ENCODE data around the gene ZNF587B. TPM values are rescaled to one million over a fixed set of nuclear protein-coding genes. Genes with fewer than 3 reads are reported as not detected.
"Not testable (repeated sequence)": the region's sequence is repeated elsewhere in the genome, so short reads cannot be mapped to it uniquely, and the experiment has no call there.

The ZNF587B gene
- total RNA-seq, 2 donors from 2014 or later, result 3.2 to 5.7 TPM

GRCh38 chr19:57825511-57825910 is 4.6 kb upstream of the ZNF587B start:
- DNase-seq (ENCODE audit: low spot score), result no peak
- Histone ChIP-seq H3K36me3 (no peaks in the 10 kb centered on the region), H3K9me3 (no peaks in the 10 kb centered on the region), H3K4me1 (peaks cover 0 to 42% of the 10 kb centered on the region in 2 donors), H3K4me3 (no peak overlapping the region), H3K27me3 (no peaks in the 10 kb centered on the region), H3K27ac (no peak overlapping the region)
- TF ChIP-seq CTCF (IDR thresholded peaks at IDR 0.05), result no peak

- Histone ChIP-seq H3K36me3 (no peaks in the 10 kb centered on the region), H3K27ac (peak overlapping the region; percentile 81), H3K4me3 (peak overlapping the region in 1 of 2 donors; percentile 59), H3K27me3 (no peaks in the 10 kb centered on the region), H3K4me1 (peaks cover 0 to 35% of the 10 kb centered on the region in 2 donors), H3K9me3 (no peaks in the 10 kb centered on the region)
- TF ChIP-seq CTCF (IDR thresholded peaks at IDR 0.05), result no peak
- DNase-seq (ENCODE audit: low spot score), result no peak
Observed at GRCh38 chr19:57829316-57829715, 783 bp upstream of the ZNF587B start.

- not testable (repeated sequence) for DNase-seq (ENCODE audit: low spot score); H3K27ac ChIP-seq; H3K9me3 ChIP-seq; H3K27me3 ChIP-seq; H3K4me3 ChIP-seq; H3K4me1 ChIP-seq
- peaks cover 15% of the 10 kb centered on the region for H3K36me3 ChIP-seq
Observed at GRCh38 chr19:57836991-57837390, 6.9 kb downstream of the ZNF587B start.

- not testable (repeated sequence) for H3K9me3 ChIP-seq; DNase-seq (ENCODE audit: low spot score); H3K4me1 ChIP-seq; H3K27ac ChIP-seq; H3K4me3 ChIP-seq; H3K27me3 ChIP-seq
- peaks cover 22% of the 10 kb centered on the region for H3K36me3 ChIP-seq
Observed at GRCh38 chr19:57838622-57839191, 8.6 kb downstream of the ZNF587B start.

GRCh38 chr19:57841122-57841763 is 11.1 kb downstream of the ZNF587B start:
- DNase-seq (ENCODE audit: low spot score), result no peak
- Histone ChIP-seq H3K36me3 (peaks cover 26% of the 10 kb centered on the region), H3K9me3 (no peaks in the 10 kb centered on the region), H3K27me3 (no peaks in the 10 kb centered on the region), H3K4me3 (no peak overlapping the region), H3K4me1 (no peaks in the 10 kb centered on the region), H3K27ac (no peak overlapping the region)
- TF ChIP-seq CTCF (IDR thresholded peaks at IDR 0.05), result no peak

GRCh38 chr19:57847164-57847563 is 17.1 kb downstream of the ZNF587B start:
- DNase-seq (ENCODE audit: low spot score); H3K27me3 ChIP-seq; H3K4me3 ChIP-seq; H3K27ac ChIP-seq; H3K9me3 ChIP-seq; H3K36me3 ChIP-seq: not testable (repeated sequence)
- peaks cover 0 to 12% of the 10 kb centered on the region in 2 donors for H3K4me1 ChIP-seq

GRCh38 chr19:57849162-57849665 is 19.1 kb downstream of the ZNF587B start:
- H3K36me3 ChIP-seq; H3K27ac ChIP-seq; DNase-seq (ENCODE audit: low spot score); H3K27me3 ChIP-seq; H3K9me3 ChIP-seq: not testable (repeated sequence)
- peaks cover 0 to 12% of the 10 kb centered on the region in 2 donors for H3K4me1 ChIP-seq
- peak overlapping the region; percentile 62 to 74 for H3K4me3 ChIP-seq

GRCh38 chr19:57849666-57850473 is 19.8 kb downstream of the ZNF587B start, which contains the start of gene ZNF587:
TSS of gene ZNF587 (plus strand) at chr19:57849859. CDS start at chr19:57850039, 180 bp downstream.
- Histone ChIP-seq H3K4me3 (peak within 1 kb of the TSS; percentile 62 to 74), H3K27ac (peak within 1 kb of the TSS; percentile 46 to 74), H3K4me1 (peaks cover 0 to 12% of the 10 kb centered on the region in 2 donors)
- H3K9me3 ChIP-seq, H3K27me3 ChIP-seq, H3K36me3 ChIP-seq: not testable (repeated sequence)
- DNase-seq (ENCODE audit: low spot score), result peak; percentile 80

All from right atrium auricular region (tissue), 2 donors.